Left ventricle myocardium inferior (tissue), 1 donor: ENCODE data around the gene GPR101. TPM values are rescaled to one million over a fixed set of nuclear protein-coding genes. Genes with fewer than 3 reads are reported as not detected.

ENCODE experiments used
- DNase-seq: peaks from one replicate; pipeline ENCODE4 v3.0.0-alpha.2; 2020
- H3K27ac ChIP-seq: fragments of 200-600 bp; replicated peaks from 2 replicates; pipeline ENCODE4 v1.8.0; 2021
- H3K27me3 ChIP-seq: fragments of 200-600 bp; 2 replicates; pipeline ENCODE4 v1.8.0; 2021; ENCODE audit warnings: low read depth
- H3K36me3 ChIP-seq: fragments of 200-600 bp; 2 replicates; pipeline ENCODE4 v1.8.0; 2021
- H3K4me1 ChIP-seq: fragments of 200-600 bp; 2 replicates; pipeline ENCODE4 v1.8.0; 2021
- H3K4me3 ChIP-seq: fragments of 200-600 bp; 2 replicates; pipeline ENCODE4 v1.8.0; 2021; ENCODE audit warnings: mild to moderate bottlenecking, moderate library complexity
- H3K9me3 ChIP-seq: fragments of 200-600 bp; replicated peaks from 2 replicates; pipeline ENCODE4 v1.8.0; 2021
- intact Hi-C: fragments of 100-400 bp; cut with micrococcal nuclease; formaldehyde crosslinking; loops from one replicate; pipeline ENCODE4 v1.11.0; 2022
- total RNA-seq: library from RNA; stranded (reverse); fragmentation: NEBNext Ultra II Directional; extraction: Animal tissue kit (Norgen Biotek cat#: 25700); gene quantifications from one replicate; pipeline ENCODE4 v1.2.1, GENCODE V29; 2021
- TF ChIP-seq, protein P1 (sequence below): fragments of 200-600 bp; IDR thresholded peaks from 2 replicates; pipeline ENCODE4 v1.8.0; 2021; ENCODE audit warnings: antibody characterized with exemption, mild to moderate bottlenecking, borderline replicate concordance
- donor health status: DM: no; HTN: yes; CAD: no; lungs with severe emphysema.

The GPR101 gene
- total RNA-seq, 1 donor from 2014 or later = not detected

DNA sequence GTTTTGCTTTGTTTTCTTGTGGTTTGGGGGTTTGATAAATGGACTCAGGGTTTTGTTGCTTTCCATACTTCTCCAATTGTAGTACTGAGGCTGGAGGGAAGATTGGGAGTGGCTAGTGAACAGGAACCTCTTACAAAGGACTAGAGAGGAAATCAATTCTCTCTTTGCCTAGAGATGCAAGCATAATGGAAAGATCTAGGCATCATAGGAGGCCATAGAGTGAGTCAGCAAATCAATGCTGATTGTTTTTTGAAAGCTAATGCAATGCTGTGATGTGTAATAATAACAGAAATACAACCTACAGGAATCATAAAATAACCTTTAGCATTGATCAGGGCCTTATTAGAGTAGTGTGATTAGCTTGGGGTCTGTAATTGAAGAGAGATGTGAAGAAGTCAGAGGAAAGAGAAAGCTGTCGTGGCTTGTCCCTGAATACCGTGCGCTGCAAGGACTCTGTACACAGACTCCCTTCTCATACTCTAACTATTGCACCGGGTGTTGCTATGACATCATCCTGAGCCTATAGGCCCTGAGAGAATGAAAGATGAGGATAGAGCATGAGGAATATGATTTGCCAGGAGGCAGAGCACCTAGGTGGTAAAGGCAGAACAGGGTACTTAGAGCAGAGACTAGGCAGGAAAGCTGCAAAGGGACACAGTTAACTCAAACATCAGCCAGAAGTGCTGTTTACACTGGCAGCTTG lies 29.3 kb upstream of the GPR101 start:
- H3K4me1 ChIP-seq = no peaks in the 10 kb centered on the region
- no peak overlapping the region for H3K27ac ChIP-seq
- no peaks in the 10 kb centered on the region for H3K27me3 ChIP-seq
- intact Hi-C loops = no loop called here
- H3K9me3 ChIP-seq = no peaks in the 10 kb centered on the region
- TF ChIP-seq, protein P1, sequence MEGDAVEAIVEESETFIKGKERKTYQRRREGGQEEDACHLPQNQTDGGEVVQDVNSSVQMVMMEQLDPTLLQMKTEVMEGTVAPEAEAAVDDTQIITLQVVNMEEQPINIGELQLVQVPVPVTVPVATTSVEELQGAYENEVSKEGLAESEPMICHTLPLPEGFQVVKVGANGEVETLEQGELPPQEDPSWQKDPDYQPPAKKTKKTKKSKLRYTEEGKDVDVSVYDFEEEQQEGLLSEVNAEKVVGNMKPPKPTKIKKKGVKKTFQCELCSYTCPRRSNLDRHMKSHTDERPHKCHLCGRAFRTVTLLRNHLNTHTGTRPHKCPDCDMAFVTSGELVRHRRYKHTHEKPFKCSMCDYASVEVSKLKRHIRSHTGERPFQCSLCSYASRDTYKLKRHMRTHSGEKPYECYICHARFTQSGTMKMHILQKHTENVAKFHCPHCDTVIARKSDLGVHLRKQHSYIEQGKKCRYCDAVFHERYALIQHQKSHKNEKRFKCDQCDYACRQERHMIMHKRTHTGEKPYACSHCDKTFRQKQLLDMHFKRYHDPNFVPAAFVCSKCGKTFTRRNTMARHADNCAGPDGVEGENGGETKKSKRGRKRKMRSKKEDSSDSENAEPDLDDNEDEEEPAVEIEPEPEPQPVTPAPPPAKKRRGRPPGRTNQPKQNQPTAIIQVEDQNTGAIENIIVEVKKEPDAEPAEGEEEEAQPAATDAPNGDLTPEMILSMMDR = no peak
- DNase-seq = no peak
- no peaks in the 10 kb centered on the region for H3K36me3 ChIP-seq
- no peak overlapping the region for H3K4me3 ChIP-seq

DNA sequence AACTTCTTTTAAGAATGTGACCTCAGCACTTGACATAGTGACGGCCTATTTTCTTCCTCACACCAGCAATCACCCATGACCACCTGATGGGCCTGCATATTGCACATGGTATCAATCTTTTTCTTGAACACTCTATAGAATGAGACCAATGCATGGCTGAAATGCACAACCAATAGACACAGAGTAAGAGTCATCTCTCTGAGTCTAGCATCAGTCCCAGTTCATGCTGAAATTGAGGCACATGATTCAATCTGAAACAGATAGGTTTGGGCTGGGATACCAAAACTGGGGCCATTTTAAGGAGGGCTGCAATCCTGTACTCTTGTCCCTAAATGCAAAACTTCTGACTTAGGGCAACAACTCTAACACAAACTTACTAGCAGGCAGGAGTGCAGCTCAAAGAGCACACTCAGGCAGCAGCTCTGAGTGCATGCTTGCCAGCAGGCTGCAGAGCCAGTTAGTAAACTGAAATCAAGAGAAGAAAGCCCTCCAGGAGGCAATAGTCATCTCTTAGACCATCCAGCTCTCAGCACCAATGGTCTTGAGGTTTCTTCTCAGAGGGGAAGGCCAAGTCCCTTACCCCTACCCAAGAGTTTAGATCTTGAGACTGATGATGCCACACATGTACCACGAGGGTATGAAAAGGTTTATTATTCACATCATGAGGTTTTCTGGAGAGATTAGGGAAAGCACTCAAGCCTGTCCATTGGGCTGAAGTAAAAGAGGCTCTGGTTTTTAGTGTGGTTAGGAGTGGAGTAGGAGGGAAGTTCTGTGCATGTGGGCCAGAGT lies 24.7 kb upstream of the GPR101 start:
- Histone ChIP-seq H3K36me3 (no peaks in the 10 kb centered on the region), H3K27me3 (peaks cover 17% of the 10 kb centered on the region), H3K4me1 (no peaks in the 10 kb centered on the region), H3K9me3 (no peaks in the 10 kb centered on the region), H3K27ac (no peak overlapping the region), H3K4me3 (no peak overlapping the region)
- intact Hi-C loops = no loop called here
- TF ChIP-seq, protein P1 = no peak
- DNase-seq = no peak

- DNase-seq = no peak
- Histone ChIP-seq H3K4me1 (peaks cover 5% of the 10 kb centered on the region), H3K36me3 (no peaks in the 10 kb centered on the region), H3K27ac (no peak overlapping the region), H3K4me3 (peak overlapping the region; percentile 62), H3K27me3 (peaks cover 26% of the 10 kb centered on the region), H3K9me3 (no peaks in the 10 kb centered on the region)
- TF ChIP-seq, protein P1 = peak; percentile 4
- intact Hi-C loops = no loop called here
Measured at GRCh38 chrX:137052643-137053235, 18.9 kb upstream of the GPR101 start.

- H3K4me3 ChIP-seq = peak overlapping the region; percentile 62
- DNase-seq = peak; percentile 52
- peaks cover 5% of the 10 kb centered on the region for H3K4me1 ChIP-seq
- H3K36me3 ChIP-seq = no peaks in the 10 kb centered on the region
- TF ChIP-seq, protein P1 = peak; percentile 82
- peaks cover 26% of the 10 kb centered on the region for H3K27me3 ChIP-seq
- intact Hi-C loops = no loop called here
- no peak overlapping the region for H3K27ac ChIP-seq
- no peaks in the 10 kb centered on the region for H3K9me3 ChIP-seq
Measured at GRCh38 chrX:137051978-137052642, 18.3 kb upstream of the GPR101 start.

DNA sequence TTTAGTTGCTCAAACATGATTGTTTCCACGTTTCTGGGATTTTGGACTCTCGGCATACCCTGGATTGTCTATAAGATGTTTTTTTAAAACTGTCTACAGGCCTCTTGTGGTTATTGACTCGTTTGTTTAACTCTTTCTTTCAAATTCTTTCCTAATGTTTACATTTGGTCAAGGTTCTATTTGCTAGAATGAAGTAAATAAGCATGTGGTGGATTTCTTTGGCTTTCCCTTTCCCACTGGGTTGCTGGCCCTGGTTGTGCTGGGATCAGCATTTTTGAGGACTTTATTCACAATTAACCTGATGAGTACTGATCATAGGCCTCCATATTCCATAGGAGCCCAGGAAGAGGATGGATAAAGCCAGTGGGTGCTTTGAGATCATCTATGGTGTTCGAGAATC lies 11.1 kb upstream of the GPR101 start:
- intact Hi-C loops = no loop called here
- Histone ChIP-seq H3K27me3 (no peaks in the 10 kb centered on the region), H3K4me1 (no peaks in the 10 kb centered on the region), H3K27ac (no peak overlapping the region), H3K9me3 (no peaks in the 10 kb centered on the region), H3K36me3 (no peaks in the 10 kb centered on the region), H3K4me3 (no peak overlapping the region)
- TF ChIP-seq, protein P1 = no peak
- DNase-seq = no peak
